T-cell (primary cell): Measurements from ENCODE around the gene GALNT1. TPM values are rescaled to one million over a fixed set of nuclear protein-coding genes. Genes with fewer than 3 reads are reported as not detected.
A peak's percentile ranks its signal among the peaks of the same experiment; 100 is the strongest.
"Not testable (repeated sequence)": the region's sequence is repeated elsewhere in the genome, so short reads cannot be mapped to it uniquely, and the experiment has no call there.

Experiments used
- ATAC-seq, 4 experiments: fragments of 200-7000 bp in 3 of 4; fragments of 150-1000 bp in 1 of 4; cut with Tn5 transposase; replicated peaks in 1 of 4; 1 replicate in 3 of 4; 2 replicates in 1 of 4; pipeline ENCODE4 v1.10.0; 2021; ENCODE audit warnings: moderate library complexity in 3 of 4, mild to moderate bottlenecking in 2 of 4, moderate number of reproducible peaks in 1 of 4
- CTCF ChIA-PET, 2 donors: fragments of 300-600 bp; sonication (Branson Sonifier 250); formaldehyde crosslinking; loops; one replicate each; lab custom pipeline; 2022; ENCODE audit warnings: antibody characterized with exemption in 2 of 2; lab: Charles Lee
- POLR2A ChIA-PET, 2 donors: fragments of 300-600 bp; sonication (Branson Sonifier 250); formaldehyde crosslinking; loops; one replicate each; lab custom pipeline; 2022; ENCODE audit warnings: antibody characterized with exemption in 2 of 2; lab: Charles Lee
- DNase-seq, 35 experiments: peaks; one replicate each; pipeline versions ENCODE4 v3.0.0 to v3.0.0-alpha.2; 2013 to 2023
- H3K27ac ChIP-seq: one replicate; pipeline ENCODE4 v1.5.1; 2013; ENCODE audit warnings: low read length
- H3K27me3 ChIP-seq, 2 experiments: replicated peaks in 1 of 2; 1 replicate in 1 of 2; 2 replicates in 1 of 2; pipeline versions ENCODE4 v1.6.1 to v1.7.0; 2013; ENCODE audit warnings: low read length in 1 of 2, mixed read lengths in 1 of 2; ENCODE audit not compliant: control insufficient read depth in 2 of 2, insufficient read depth in 2 of 2; ENCODE audit errors: extremely low read depth in 1 of 2
- H3K36me3 ChIP-seq, 2 donors: 1 replicate in 1 of 2; 2 replicates in 1 of 2; pipeline versions ENCODE4 v1.6.1 to v1.7.0; 2013; ENCODE audit warnings: low read length in 1 of 2; ENCODE audit not compliant: control insufficient read depth in 2 of 2, insufficient read depth in 1 of 2; ENCODE audit errors: extremely low read depth in 1 of 2
- H3K4me1 ChIP-seq, 2 experiments: 1 replicate in 1 of 2; 2 replicates in 1 of 2; pipeline versions ENCODE4 v1.6.1 to v1.7.0; 2013; ENCODE audit warnings: low read length in 2 of 2, mixed read lengths in 1 of 2; ENCODE audit not compliant: insufficient read depth in 2 of 2, control insufficient read depth in 1 of 2; ENCODE audit errors: extremely low read depth in 1 of 2
- H3K4me3 ChIP-seq, 2 donors: 1 replicate in 1 of 2; 2 replicates in 1 of 2; pipeline versions ENCODE4 v1.5.1 to v1.7.0; 2013; ENCODE audit warnings: mild to moderate bottlenecking in 2 of 2, low read length in 1 of 2, moderate library complexity in 1 of 2; ENCODE audit not compliant: control insufficient read depth in 1 of 2; ENCODE audit errors: extremely low read depth in 1 of 2
- H3K9me3 ChIP-seq: 2 replicates; pipeline ENCODE4 v1.7.0; 2013
- H3K27ac Mint-ChIP-seq, 2 donors: one replicate each; pipeline ENCODE4 v1.8.0; 2020 to 2021; ENCODE audit warnings: mild to moderate bottlenecking in 2 of 2, mixed read lengths in 2 of 2
- H3K27me3 Mint-ChIP-seq, 2 donors: one replicate each; pipeline ENCODE4 v1.8.0; 2021 to 2022; ENCODE audit warnings: mixed read lengths in 2 of 2
- H3K36me3 Mint-ChIP-seq: one replicate; pipeline ENCODE4 v1.8.0; 2021; ENCODE audit warnings: mixed read lengths
- H3K4me1 Mint-ChIP-seq, 3 donors: one replicate each; pipeline ENCODE4 v1.8.0; 2020 to 2022; ENCODE audit warnings: mixed read lengths in 3 of 3, mild to moderate bottlenecking in 1 of 3
- H3K4me3 Mint-ChIP-seq, 3 donors: one replicate each; pipeline ENCODE4 v1.8.0; 2020 to 2022; ENCODE audit warnings: mild to moderate bottlenecking in 3 of 3, mixed read lengths in 3 of 3, moderate library complexity in 3 of 3
- H3K9me3 Mint-ChIP-seq, 3 donors: one replicate each; pipeline ENCODE4 v1.8.0; 2020 to 2022; ENCODE audit warnings: mixed read lengths in 3 of 3
- WGBS: methylation state at CpG from one replicate; pipeline ENCODE4 v1.1.5; 2013; ENCODE audit warnings: missing lambda C conversion rate; ENCODE audit not compliant: insufficient coverage; 5-methylcytosine and 5-hydroxymethylcytosine counted together
- total RNA-seq, 35 experiments: library from RNA in 6 of 35; stranded (reverse) in 6 of 35; fragments of 120-200 nt in 1 of 35; gene quantifications; one replicate each; pipeline versions ENCODE4 v1.2.1 to v1.2.4 and lab custom pipeline; 2013 to 2026

GALNT1 gene
- total RNA-seq, 5 donors from 2014 or later (not counting 1 experiment from before 2014, with no cell fraction given): 28.2 to 34.2 (median 30.0) TPM

GRCh38 chr18:35571138-35571537 lies 10.4 kb upstream of the GALNT1 start:
- WGBS: no CpG with 5 or more reads among the region's 1 CpG
- Histone ChIP-seq H3K27ac (no peak overlapping the region), H3K36me3 (no peaks in the 10 kb centered on the region), H3K4me3 (no peak overlapping the region), H3K9me3 (no peaks in the 10 kb centered on the region), H3K27me3 (no peaks in the 10 kb centered on the region), H3K4me1 (peaks cover 0 to 5% of the 10 kb centered on the region in 2 experiments)
- no peak overlapping the region for H3K4me3 Mint-ChIP-seq
- ATAC-seq (no peak), DNase-seq (no peak)
- H3K27ac Mint-ChIP-seq: no peak overlapping the region
- H3K36me3 Mint-ChIP-seq: no peaks in the 10 kb centered on the region
- peaks cover 0 to 5% of the 10 kb centered on the region in 2 donors for H3K27me3 Mint-ChIP-seq
- H3K4me1 Mint-ChIP-seq: peaks cover 8 to 13% (median 8%) of the 10 kb centered on the region in 3 donors
- CTCF ChIA-PET: no interaction called here
- no peaks in the 10 kb centered on the region for H3K9me3 Mint-ChIP-seq
- POLR2A ChIA-PET: no interaction called here

DNA sequence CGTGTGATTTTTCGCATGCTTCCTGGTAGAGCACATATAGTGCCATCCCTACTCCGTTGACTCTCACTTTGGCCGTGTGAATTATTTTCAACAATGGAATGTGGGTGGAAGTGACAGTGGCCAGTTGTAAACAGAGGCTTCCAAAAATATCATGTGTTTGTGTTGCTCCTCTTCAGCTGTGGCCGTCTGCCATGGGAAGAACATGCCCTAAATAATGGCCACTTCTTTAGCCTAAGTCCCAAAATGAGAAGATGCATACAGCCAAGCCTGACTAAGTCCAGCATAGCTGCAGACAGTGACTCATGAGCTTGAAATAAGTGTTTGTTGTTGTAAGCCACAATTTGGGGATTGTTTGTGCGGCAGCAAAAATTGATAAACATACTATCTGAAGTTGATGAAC lies 8.9 kb upstream of the GALNT1 start:
- H3K27ac ChIP-seq: no peak overlapping the region
- DNase-seq (no peak), ATAC-seq (no peak)
- H3K4me1 ChIP-seq: peaks cover 0 to 5% of the 10 kb centered on the region in 2 experiments
- POLR2A ChIA-PET: no interaction called here
- Mint-ChIP-seq H3K27me3 (peaks cover 2 to 9% of the 10 kb centered on the region in 2 donors), H3K4me3 (no peak overlapping the region), H3K4me1 (peaks cover 8 to 13% (median 8%) of the 10 kb centered on the region in 3 donors), H3K36me3 (no peaks in the 10 kb centered on the region), H3K9me3 (no peaks in the 10 kb centered on the region), H3K27ac (peak overlapping the region in 1 of 2 donors; percentile 13)
- 80% methylated on average over 1 of the region's 6 CpGs for WGBS
- CTCF ChIA-PET: no interaction called here
- no peak overlapping the region for H3K4me3 ChIP-seq
- no peaks in the 10 kb centered on the region for H3K9me3 ChIP-seq
- H3K27me3 ChIP-seq: no peaks in the 10 kb centered on the region
- no peaks in the 10 kb centered on the region for H3K36me3 ChIP-seq

GRCh38 chr18:35573531-35573930 lies 8.0 kb upstream of the GALNT1 start:
- POLR2A ChIA-PET: interaction anchor here in 1 of 2 donors (0.6 kb wide), 1 partner anchor 70 kb away, joined by 3 read pairs; no protein-coding TSS in a partner anchor
- CTCF ChIA-PET: no interaction called here
- Histone ChIP-seq H3K27me3 (no peaks in the 10 kb centered on the region), H3K4me3 (no peak overlapping the region), H3K36me3 (no peaks in the 10 kb centered on the region), H3K4me1 (peaks cover 0 to 5% of the 10 kb centered on the region in 2 experiments), H3K9me3 (no peaks in the 10 kb centered on the region), H3K27ac (no peak overlapping the region)
- Mint-ChIP-seq H3K9me3 (no peaks in the 10 kb centered on the region), H3K36me3 (no peaks in the 10 kb centered on the region), H3K27ac (peak overlapping the region in 1 of 2 donors; percentile 40), H3K4me3 (no peak overlapping the region), H3K4me1 (peaks cover 8 to 13% (median 8%) of the 10 kb centered on the region in 3 donors), H3K27me3 (peaks cover 3 to 13% of the 10 kb centered on the region in 2 donors)
- no CpG with 5 or more reads among the region's 2 CpGs for WGBS
- ATAC-seq (peak in 3 of 4 experiments; percentile 27 to 59 (median 38)), DNase-seq (peak in 1 of 35 experiments; percentile 19)

GRCh38 chr18:35576240-35576845 lies 5.2 kb upstream of the GALNT1 start:
- H3K9me3 Mint-ChIP-seq, ATAC-seq, H3K4me1 ChIP-seq, POLR2A ChIA-PET, H3K4me3 Mint-ChIP-seq, H3K27me3 ChIP-seq, CTCF ChIA-PET, H3K9me3 ChIP-seq, H3K27ac Mint-ChIP-seq, H3K4me3 ChIP-seq, H3K36me3 Mint-ChIP-seq, H3K36me3 ChIP-seq, H3K27ac ChIP-seq, DNase-seq: not testable (repeated sequence)
- peaks cover 3 to 13% of the 10 kb centered on the region in 2 donors for H3K27me3 Mint-ChIP-seq
- peaks cover 8 to 16% (median 8%) of the 10 kb centered on the region in 3 donors for H3K4me1 Mint-ChIP-seq
- no CpG with 5 or more reads among the region's 6 CpGs for WGBS

- Mint-ChIP-seq H3K4me1 (peaks cover 9 to 18% (median 9%) of the 10 kb centered on the region in 3 donors), H3K27ac (no peak overlapping the region), H3K4me3 (no peak overlapping the region), H3K9me3 (no peaks in the 10 kb centered on the region), H3K36me3 (no peaks in the 10 kb centered on the region), H3K27me3 (peaks cover 3 to 13% of the 10 kb centered on the region in 2 donors)
- no peak for DNase-seq
- Histone ChIP-seq H3K4me3 (no peak overlapping the region), H3K27ac (no peak overlapping the region), H3K36me3 (no peaks in the 10 kb centered on the region), H3K9me3 (no peaks in the 10 kb centered on the region), H3K4me1 (peaks cover 0 to 12% of the 10 kb centered on the region in 2 experiments), H3K27me3 (no peaks in the 10 kb centered on the region)
- CTCF ChIA-PET: no interaction called here
- ATAC-seq: no peak
- 81% methylated on average over 2 of the region's 8 CpGs for WGBS
- POLR2A ChIA-PET: no interaction called here
These were observed 4.3 kb upstream of the GALNT1 start for GRCh38 chr18:35577045-35577848.

GRCh38 chr18:35578481-35578880 lies 3.1 kb upstream of the GALNT1 start:
- WGBS: 83% methylated on average over 1 of the region's 1 CpG
- no peak for ATAC-seq

More at GRCh38 chr18:35578481-35578880, 3.1 kb upstream of the GALNT1 start:
- Mint-ChIP-seq H3K4me1 (peaks cover 15 to 24% (median 16%) of the 10 kb centered on the region in 3 donors), H3K27ac (no peak overlapping the region), H3K9me3 (no peaks in the 10 kb centered on the region), H3K27me3 (peaks cover 3 to 13% of the 10 kb centered on the region in 2 donors), H3K4me3 (no peak overlapping the region), H3K36me3 (no peaks in the 10 kb centered on the region)
- ChIA-PET CTCF (no interaction called here), POLR2A (no interaction called here)
- Histone ChIP-seq H3K4me3 (no peak overlapping the region), H3K4me1 (peaks cover 5 to 21% of the 10 kb centered on the region in 2 experiments), H3K27ac (no peak overlapping the region), H3K9me3 (no peaks in the 10 kb centered on the region), H3K36me3 (no peaks in the 10 kb centered on the region), H3K27me3 (no peaks in the 10 kb centered on the region)
- DNase-seq: no peak
